Measurements from ENCODE around the gene PTPRN2.

GRCh38 chr7:157643525-157643970 lies 944.1 kb downstream of the PTPRN2 start:
- TF ChIP-seq EZH2phosphoT487 (IDR thresholded peaks at IDR 0.05; ENCODE audit: borderline replicate concordance) (no peak), POLR2AphosphoS5 (IDR thresholded peaks at IDR 0.05; ENCODE audit: low read depth, low read length) (no peak), RAD21 (IDR thresholded peaks at IDR 0.05; ENCODE audit: low read depth) (no peak), CBX3 (IDR thresholded peaks at IDR 0.05; ENCODE audit: low read depth) (no peak), CEBPB (IDR thresholded peaks at IDR 0.05; ENCODE audit: low read depth) (no peak), CTCF (IDR thresholded peaks at IDR 0.05 in 2 of 3, conservative IDR thresholded peaks at IDR 0.05 in 1 of 3; ENCODE audit: borderline replicate concordance in 1 of 3, insufficient read depth in 1 of 3, low read depth in 2 of 3, low read length in 2 of 3) (no peak), EZH2 (IDR thresholded peaks at IDR 0.05) (no peak), YY1 (IDR thresholded peaks at IDR 0.05; ENCODE audit: extremely low read depth, insufficient replicate concordance, low read depth, low read length) (no peak), ZFX (IDR thresholded peaks at IDR 0.05) (no peak), JUND (IDR thresholded peaks at IDR 0.05) (no peak), ZBTB33 (IDR thresholded peaks at IDR 0.05; ENCODE audit: extremely low read depth, insufficient replicate concordance, low read length) (no peak), EGR1 (IDR thresholded peaks at IDR 0.05; ENCODE audit: low read depth) (no peak), ZNF274 (IDR thresholded peaks at IDR 0.05; ENCODE audit: low read depth, low read length) (no peak), ELF1 (IDR thresholded peaks at IDR 0.05; ENCODE audit: borderline replicate concordance, low read depth) (no peak)
